ENCODE measurements around the gene BNIP2.
A peak's percentile ranks its signal among the peaks of the same experiment; 100 is the strongest.

Gene BNIP2

GRCh38 chr15:59616379-59616778 is 72.7 kb downstream of the BNIP2 start:
- no peaks in the 10 kb centered on the region for H3F3A ChIP-seq (ENCODE audit: insufficient read depth, low read length)
- no peaks in the 10 kb centered on the region for H3K27me3 ChIP-seq (replicated peaks; ENCODE audit: insufficient read depth, low read length)
- peaks cover 7% of the 10 kb centered on the region for H3K4me1 ChIP-seq (ENCODE audit: low read length)
- no peak overlapping the region for H3K4me3 ChIP-seq (ENCODE audit: low read length)
- H3K79me2 ChIP-seq (ENCODE audit: low read length) = no peaks in the 10 kb centered on the region
- H3K4me2 ChIP-seq (ENCODE audit: low read depth, low read length) = no peak overlapping the region
- no peaks in the 10 kb centered on the region for H3K9me3 ChIP-seq (replicated peaks; ENCODE audit: insufficient read depth, low read length)
- H2AFZ ChIP-seq (ENCODE audit: low read length) = no peak overlapping the region
- H3K27ac ChIP-seq (ENCODE audit: low read length) = no peak overlapping the region
- no peaks in the 10 kb centered on the region for H3K9me2 ChIP-seq (replicated peaks; ENCODE audit: insufficient read depth, low read length)
- H3K36me3 ChIP-seq (replicated peaks; ENCODE audit: insufficient read depth, low read length) = no peaks in the 10 kb centered on the region
- TF ChIP-seq EZH2phosphoT487 (IDR thresholded peaks at IDR 0.05; ENCODE audit: low read length) (no peak), EZH2 (optimal IDR thresholded peaks at IDR 0.05; ENCODE audit: low read depth, low read length) (no peak), CTCF (IDR thresholded peaks at IDR 0.05; ENCODE audit: low read length) (no peak)
- no peak for DNase-seq
- no peak overlapping the region for H3K9ac ChIP-seq (ENCODE audit: low read length)
- no peaks in the 10 kb centered on the region for H4K20me1 ChIP-seq (ENCODE audit: insufficient read depth, low read length)

- H3K4me3 ChIP-seq (ENCODE audit: low read length) = no peak overlapping the region
- no peaks in the 10 kb centered on the region for H3F3A ChIP-seq (ENCODE audit: insufficient read depth, low read length)
Measured at GRCh38 chr15:59615661-59616060, 73.5 kb downstream of the BNIP2 start.

GRCh38 chr15:59614153-59614552 is 75.0 kb downstream of the BNIP2 start:
- Histone ChIP-seq H3K4me3 (ENCODE audit: low read length) (no peak overlapping the region), H3K36me3 (replicated peaks; ENCODE audit: insufficient read depth, low read length) (no peaks in the 10 kb centered on the region), H4K20me1 (ENCODE audit: insufficient read depth, low read length) (no peaks in the 10 kb centered on the region), H3K27me3 (replicated peaks; ENCODE audit: insufficient read depth, low read length) (no peaks in the 10 kb centered on the region), H3F3A (ENCODE audit: insufficient read depth, low read length) (no peaks in the 10 kb centered on the region), H3K4me1 (ENCODE audit: low read length) (peaks cover 7% of the 10 kb centered on the region), H2AFZ (ENCODE audit: low read length) (no peak overlapping the region), H3K27ac (ENCODE audit: low read length) (no peak overlapping the region), H3K9ac (ENCODE audit: low read length) (no peak overlapping the region), H3K9me3 (replicated peaks; ENCODE audit: insufficient read depth, low read length) (no peaks in the 10 kb centered on the region), H3K4me2 (ENCODE audit: low read depth, low read length) (no peak overlapping the region), H3K79me2 (ENCODE audit: low read length) (no peaks in the 10 kb centered on the region), H3K9me2 (replicated peaks; ENCODE audit: insufficient read depth, low read length) (no peaks in the 10 kb centered on the region)
- DNase-seq = no peak
- TF ChIP-seq CTCF (IDR thresholded peaks at IDR 0.05; ENCODE audit: low read length) (no peak), EZH2phosphoT487 (IDR thresholded peaks at IDR 0.05; ENCODE audit: low read length) (no peak)

More at GRCh38 chr15:59615661-59616060, 73.5 kb downstream of the BNIP2 start:
- H3K9ac ChIP-seq (ENCODE audit: low read length) = no peak overlapping the region
- H4K20me1 ChIP-seq (ENCODE audit: insufficient read depth, low read length) = no peaks in the 10 kb centered on the region
- TF ChIP-seq EZH2phosphoT487 (IDR thresholded peaks at IDR 0.05; ENCODE audit: low read length) (no peak), CTCF (IDR thresholded peaks at IDR 0.05; ENCODE audit: low read length) (no peak), EZH2 (optimal IDR thresholded peaks at IDR 0.05; ENCODE audit: low read depth, low read length) (no peak)
- no peaks in the 10 kb centered on the region for H3K27me3 ChIP-seq (replicated peaks; ENCODE audit: insufficient read depth, low read length)
- H2AFZ ChIP-seq (ENCODE audit: low read length) = 0 out of 2 replicates have a peak overlapping the region, but pooled peaks have one; percentile 100
- no peak for DNase-seq
- H3K9me2 ChIP-seq (replicated peaks; ENCODE audit: insufficient read depth, low read length) = no peaks in the 10 kb centered on the region
- H3K4me2 ChIP-seq (ENCODE audit: low read depth, low read length) = no peak overlapping the region
- H3K36me3 ChIP-seq (replicated peaks; ENCODE audit: insufficient read depth, low read length) = no peaks in the 10 kb centered on the region
- no peaks in the 10 kb centered on the region for H3K79me2 ChIP-seq (ENCODE audit: low read length)
- no peak overlapping the region for H3K27ac ChIP-seq (ENCODE audit: low read length)
- H3K4me1 ChIP-seq (ENCODE audit: low read length) = peaks cover 7% of the 10 kb centered on the region
- H3K9me3 ChIP-seq (replicated peaks; ENCODE audit: insufficient read depth, low read length) = no peaks in the 10 kb centered on the region
